CD4-positive, alpha-beta T cell treated with Interleukin-17A for 1 hour (primary cell): ENCODE measurements around the gene NTNG1.

Experiments
- DNase-seq: peaks from one replicate; pipeline ENCODE4 v3.0.0-alpha.2; 2020

Gene NTNG1

GRCh38 chr1:107473065-107473464 lies 332.2 kb downstream of the NTNG1 start:
- DNase-seq = no peak

- no peak for DNase-seq
These were observed 334.2 kb downstream of the NTNG1 start for GRCh38 chr1:107474877-107475612.

- DNase-seq = no peak
These were observed 336.4 kb downstream of the NTNG1 start for GRCh38 chr1:107477233-107477632.

- no peak for DNase-seq
These were observed 339.1 kb downstream of the NTNG1 start for GRCh38 chr1:107479865-107480350.

- no peak for DNase-seq
These were observed 339.9 kb downstream of the NTNG1 start for GRCh38 chr1:107480548-107481415.

- DNase-seq = no peak
These were observed 341.0 kb downstream of the NTNG1 start for GRCh38 chr1:107481756-107482384.

- no peak for DNase-seq
These were observed 343.1 kb downstream of the NTNG1 start for GRCh38 chr1:107483949-107484348.

GRCh38 chr1:107486349-107486748 lies 345.5 kb downstream of the NTNG1 start:
- no peak for DNase-seq

GRCh38 chr1:107487506-107487905 lies 346.7 kb downstream of the NTNG1 start:
- DNase-seq = no peak

GRCh38 chr1:107491582-107491981 lies 350.7 kb downstream of the NTNG1 start:
- no peak for DNase-seq

GRCh38 chr1:107493111-107493716 lies 352.4 kb downstream of the NTNG1 start:
- no peak for DNase-seq

GRCh38 chr1:107494061-107494460 lies 353.2 kb downstream of the NTNG1 start:
- no peak for DNase-seq

- no peak for DNase-seq
These were observed 355.2 kb downstream of the NTNG1 start for GRCh38 chr1:107496002-107496401.

GRCh38 chr1:107499139-107499744 lies 358.4 kb downstream of the NTNG1 start:
- no peak for DNase-seq

GRCh38 chr1:107501081-107501605 lies 360.3 kb downstream of the NTNG1 start:
- no peak for DNase-seq

GRCh38 chr1:107510347-107510746 lies 369.5 kb downstream of the NTNG1 start:
- no peak for DNase-seq

GRCh38 chr1:107512836-107513235 lies 372.0 kb downstream of the NTNG1 start:
- no peak for DNase-seq

- DNase-seq = no peak
These were observed 374.0 kb downstream of the NTNG1 start for GRCh38 chr1:107514841-107515240.

GRCh38 chr1:107515702-107516101 lies 374.9 kb downstream of the NTNG1 start:
- no peak for DNase-seq

- DNase-seq = no peak
These were observed 382.2 kb downstream of the NTNG1 start for GRCh38 chr1:107523061-107523460.

GRCh38 chr1:107523736-107524135 lies 382.9 kb downstream of the NTNG1 start:
- DNase-seq = no peak

GRCh38 chr1:107524301-107524700 lies 383.5 kb downstream of the NTNG1 start:
- DNase-seq = no peak
